HG03442 (cell line): Measurements from ENCODE around the gene S100A7A.
"Not testable (repeated sequence)": the region's sequence is repeated elsewhere in the genome, so short reads cannot be mapped to it uniquely, and the experiment has no call there.

Source experiments
- ATAC-seq: cut with Tn5 transposase; IDR thresholded peaks from one replicate; pipeline ENCODE4 v1.9.1; 2021; ENCODE audit warnings: mild to moderate bottlenecking, moderate library complexity; ENCODE audit not compliant: unreplicated experiment

Gene S100A7A

DNA sequence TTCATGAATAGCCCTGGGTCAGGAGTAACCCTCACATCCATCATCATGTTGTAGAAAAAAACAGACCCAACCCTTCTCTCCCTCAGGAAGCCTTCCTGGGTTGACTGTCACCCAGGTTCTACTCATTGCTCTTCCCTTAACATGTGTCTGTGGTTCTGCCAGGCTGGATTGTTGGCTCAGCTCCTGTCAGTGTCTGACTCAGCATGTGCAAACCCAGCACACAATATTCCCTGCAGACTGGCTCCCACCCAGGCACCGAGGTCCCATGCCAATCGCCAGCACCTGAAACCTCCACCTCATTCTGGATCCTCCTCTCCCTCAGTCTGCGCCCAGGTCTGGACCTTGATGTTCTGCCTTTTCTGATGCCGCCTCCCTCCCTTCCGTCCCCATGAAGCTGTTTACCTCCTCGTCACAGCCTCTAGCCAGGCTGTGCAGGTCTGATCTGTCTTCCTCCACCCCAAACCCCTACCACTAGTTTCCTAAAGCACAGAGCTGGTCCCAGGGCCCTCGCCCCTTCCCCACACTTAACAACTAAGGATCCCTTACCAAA is 21.1 kb upstream of the S100A7A start:
- ATAC-seq: no peak

DNA sequence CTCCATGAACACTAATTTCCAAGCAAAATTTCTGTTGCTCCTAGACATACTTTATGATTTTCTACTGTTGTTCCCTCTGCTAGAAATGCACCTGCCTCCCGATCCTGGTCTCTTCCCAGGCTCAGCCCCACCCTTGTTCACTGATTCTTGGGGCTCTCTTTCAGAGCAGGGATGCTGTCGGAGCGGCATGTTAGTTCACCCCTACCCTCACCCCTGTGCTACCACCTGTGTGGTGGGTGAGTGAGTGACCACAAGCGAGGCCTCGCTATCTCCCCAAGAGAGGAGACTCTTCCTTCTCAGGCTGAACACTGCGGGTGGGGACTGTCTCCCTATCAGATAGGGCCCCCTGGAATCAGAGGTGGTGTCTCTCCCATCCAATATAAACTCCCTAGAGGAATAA is 20.5 kb upstream of the S100A7A start:
- ATAC-seq: no peak

DNA sequence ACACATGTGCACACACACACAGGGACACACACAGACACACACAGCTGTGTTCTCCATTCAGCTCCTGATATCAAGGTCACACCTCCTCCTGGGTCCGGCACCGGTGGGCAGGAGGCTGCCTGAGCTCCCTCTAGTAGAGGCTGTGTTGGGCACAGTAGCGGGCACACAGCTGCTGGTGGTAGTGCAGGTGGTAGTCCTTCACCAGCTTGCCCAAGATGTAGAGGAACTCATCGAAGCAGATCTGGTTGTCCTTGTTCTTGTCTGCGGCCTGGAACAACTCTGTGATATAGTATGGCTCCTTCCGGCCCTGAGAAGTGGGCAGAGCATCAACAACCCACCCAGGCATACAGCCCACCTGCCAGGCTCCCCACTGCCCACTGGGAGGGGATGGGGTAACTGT is 19.9 kb upstream of the S100A7A start:
- ATAC-seq: no peak

DNA sequence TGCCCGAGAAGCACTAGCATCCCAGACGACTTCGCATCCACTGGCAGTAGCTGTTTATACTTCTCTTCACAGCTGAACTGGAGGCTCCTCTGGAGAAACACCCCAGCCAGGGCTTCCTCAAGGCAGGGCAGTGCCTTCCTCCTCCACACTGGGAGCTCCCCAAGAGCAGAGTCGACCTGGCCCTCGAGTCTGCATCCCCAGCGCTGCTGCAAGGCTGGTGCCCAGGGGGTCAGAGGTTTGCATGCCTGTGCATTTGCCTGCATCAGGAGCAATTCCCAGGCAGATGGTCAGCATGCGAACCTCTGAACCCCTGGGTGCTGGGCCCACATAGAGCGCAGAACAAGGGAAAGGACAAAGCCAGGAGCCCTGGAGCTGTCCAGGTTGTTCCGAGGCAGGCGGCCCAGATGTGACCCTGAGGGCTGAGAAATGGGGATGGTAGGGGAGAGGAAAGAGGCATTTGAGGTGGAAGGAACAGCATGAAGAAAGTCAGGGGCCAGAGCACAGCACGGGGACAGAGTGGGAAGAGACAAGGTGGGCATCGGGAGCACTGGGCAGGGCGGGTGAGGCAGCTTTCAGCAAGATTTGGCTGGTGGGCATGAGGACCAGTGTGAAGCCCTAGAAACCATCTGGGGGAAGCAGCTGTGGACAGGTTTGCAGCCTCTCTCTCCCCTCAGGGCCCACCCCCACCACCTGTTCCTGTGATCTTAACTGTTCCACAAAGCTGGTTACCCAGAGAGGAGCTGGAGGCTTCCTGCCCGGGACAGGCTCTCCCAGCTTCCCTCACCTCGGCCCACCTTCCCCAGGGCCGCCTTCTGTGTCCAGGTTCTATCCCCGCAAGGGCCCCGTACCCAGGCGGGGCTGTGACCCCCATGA is 19.0 kb upstream of the S100A7A start:
- ATAC-seq: no peak

DNA sequence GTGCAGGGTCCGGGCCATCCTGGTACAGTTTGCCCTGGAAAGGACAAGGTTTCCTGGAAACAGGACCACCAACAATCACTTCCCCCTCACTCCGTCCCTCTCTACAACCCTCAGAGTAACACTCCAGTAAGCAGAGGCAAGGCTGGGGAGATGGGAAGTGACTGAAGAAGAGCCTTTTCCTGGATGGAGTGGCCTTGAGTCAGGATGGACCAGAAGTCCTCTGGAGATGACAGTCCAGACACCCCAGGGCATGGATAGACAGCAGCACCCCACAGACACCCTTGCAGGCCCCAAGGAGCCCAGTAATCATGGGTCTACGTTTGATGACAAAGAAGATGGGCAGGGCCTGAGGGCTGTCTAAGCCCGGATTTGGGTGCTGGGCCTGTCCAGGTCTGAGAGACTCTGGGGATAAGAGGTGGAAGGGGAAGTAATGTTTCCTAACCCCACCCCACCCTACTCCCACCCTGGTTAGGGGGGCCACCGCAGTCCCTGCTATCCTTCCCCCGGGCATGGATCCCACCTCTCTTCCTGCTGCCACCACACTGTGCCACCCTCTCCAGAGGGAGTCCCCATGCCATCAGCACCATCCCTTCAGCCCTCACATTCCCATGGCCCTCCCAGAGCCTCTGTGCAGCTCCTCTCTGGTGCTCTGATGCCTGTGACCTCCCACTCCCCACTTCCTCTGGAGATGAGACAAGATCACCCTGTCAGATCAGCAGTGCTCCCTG is 18.2 kb upstream of the S100A7A start:
- ATAC-seq: no peak

DNA sequence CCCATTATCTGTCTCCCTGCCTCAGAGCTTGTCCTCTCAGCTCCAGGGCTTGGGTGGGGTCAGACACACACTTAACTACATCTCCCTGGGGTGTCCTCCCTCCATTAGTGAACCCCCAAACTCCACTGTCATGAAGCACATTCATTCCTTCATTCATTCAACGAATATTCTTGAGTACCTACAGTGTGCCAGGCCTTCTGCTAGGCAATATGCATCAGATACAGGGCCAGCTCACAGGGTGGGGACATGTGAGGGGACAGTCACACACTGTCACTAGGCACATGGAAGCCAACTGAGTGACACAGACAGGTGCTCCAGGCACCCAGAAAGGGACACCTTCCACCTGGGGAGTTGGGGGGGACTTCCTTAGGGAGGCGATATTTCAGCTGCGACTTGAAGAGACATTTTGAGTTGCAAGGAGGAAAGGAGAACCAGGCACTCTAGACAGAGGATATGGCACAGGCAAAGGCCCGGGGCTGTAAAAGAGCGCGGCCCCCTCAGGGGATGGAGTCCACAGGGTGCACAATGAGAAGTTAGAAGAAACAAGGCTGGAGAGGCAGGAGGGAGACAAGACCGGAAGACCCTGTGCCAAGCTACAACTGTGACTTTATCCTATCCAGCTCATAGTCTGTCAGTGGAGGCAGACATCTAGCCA is 16.8 kb upstream of the S100A7A start:
- no peak for ATAC-seq

DNA sequence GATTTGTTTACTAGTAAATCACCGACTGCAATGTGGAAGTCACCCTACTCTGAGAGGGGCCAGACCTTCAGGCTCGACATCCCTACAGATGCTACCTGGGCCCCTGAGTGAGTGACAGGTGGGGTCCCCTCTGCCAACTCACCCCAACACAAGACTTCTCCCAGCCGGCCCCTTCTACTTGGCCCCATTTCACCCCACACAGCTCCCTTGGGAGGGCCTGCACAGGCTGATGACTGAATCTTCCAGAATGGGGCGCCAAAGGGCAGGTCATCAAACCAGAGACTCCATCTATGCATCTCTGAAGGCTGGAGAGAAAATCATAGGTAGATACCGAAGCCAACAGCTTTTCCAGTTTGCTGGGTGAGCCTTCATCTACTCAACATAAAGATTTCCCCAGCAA is 16.1 kb upstream of the S100A7A start:
- no peak for ATAC-seq

DNA sequence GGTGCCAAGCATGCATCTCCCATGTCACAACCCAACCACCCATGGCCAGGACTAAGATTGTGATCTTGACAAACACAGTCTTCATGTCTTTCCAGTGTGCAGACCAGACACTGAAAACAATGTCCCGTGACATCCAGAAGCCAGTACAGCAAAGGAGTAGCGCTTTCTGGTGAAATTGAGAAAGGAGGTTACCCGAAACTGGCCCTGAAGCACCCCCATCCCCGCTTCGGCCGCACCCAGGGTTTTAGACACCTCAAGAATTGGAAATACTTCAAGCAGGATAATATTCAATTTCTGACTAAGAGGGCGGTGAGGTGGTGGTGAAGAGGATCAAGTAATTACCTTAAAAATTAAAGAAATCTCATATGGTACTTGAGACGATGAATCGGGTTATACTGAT is 14.9 kb upstream of the S100A7A start:
- ATAC-seq: no peak

DNA sequence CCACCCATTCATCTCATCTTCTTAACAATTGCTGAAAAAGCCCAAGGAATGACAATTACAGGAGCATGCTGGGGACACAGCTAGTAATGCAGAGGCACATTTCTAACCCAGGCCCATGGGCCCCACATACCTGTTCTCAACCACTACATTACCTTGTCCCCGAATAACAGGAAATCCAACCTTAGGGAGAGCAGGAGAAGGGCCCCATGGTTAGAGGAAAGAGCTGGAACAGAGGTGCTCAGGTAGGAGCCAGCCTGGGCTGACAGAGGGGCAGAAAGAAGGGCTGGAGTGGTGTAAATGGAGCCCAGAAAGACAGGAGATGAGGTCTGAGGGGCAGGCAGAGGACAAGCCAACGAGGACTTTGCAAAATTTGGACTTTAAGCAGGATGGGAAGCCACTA is 14.1 kb upstream of the S100A7A start:
- ATAC-seq: no peak

DNA sequence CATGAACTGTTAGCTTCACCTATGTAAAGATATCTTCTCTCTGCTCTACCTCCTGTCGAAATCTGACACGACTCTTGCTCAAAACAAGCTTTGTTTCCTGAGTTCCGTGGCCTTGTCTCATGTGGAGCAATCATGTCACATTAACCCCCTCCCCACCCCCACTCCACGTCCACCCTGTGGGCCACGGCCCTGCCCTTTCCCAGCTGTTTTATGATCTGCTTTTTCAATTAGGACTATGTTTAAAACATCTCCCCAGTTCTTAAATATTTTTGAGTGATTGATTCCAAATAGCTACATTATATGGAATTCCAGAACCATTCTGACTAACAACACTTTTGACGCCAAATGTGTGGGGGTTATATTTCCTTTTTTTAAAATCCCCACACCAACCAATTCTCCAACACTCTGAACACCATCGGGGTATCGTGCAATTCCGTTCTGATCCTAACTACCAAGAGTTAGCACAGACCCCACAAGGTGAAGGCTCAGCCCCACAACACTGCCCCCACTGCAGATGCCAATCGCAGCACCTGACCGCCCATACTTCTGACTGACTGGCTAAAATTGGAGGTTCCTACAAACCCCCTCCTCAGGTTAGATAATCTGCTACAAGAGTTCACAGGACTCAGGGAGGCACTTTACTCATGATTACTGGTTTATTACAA is 12.8 kb upstream of the S100A7A start:
- no peak for ATAC-seq

DNA sequence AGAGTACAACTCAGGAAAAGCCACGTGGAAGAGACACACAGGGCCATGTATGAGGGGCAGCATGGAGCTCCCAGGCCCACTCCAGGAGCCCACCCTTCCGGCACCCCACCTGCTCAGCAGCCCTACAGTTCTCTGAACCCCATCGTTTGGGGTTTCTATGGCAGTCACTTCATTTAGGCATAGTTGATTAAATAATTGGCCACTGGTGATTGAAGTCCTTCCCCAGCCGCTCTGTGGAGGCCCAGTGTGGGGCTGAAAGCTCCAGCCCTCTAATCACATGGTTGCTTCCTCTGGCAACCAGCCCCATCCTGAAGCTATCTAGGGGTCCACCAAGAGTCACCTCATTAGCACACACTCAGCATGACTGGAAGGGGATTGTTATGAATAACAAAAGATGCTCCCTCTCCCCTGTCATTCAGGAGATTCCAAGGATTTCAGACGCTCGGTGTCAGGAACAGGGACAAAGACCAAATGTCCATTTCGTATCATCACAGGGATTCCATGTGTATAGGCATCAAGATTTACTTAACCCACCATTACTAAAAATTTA is 12.2 kb upstream of the S100A7A start:
- no peak for ATAC-seq

DNA sequence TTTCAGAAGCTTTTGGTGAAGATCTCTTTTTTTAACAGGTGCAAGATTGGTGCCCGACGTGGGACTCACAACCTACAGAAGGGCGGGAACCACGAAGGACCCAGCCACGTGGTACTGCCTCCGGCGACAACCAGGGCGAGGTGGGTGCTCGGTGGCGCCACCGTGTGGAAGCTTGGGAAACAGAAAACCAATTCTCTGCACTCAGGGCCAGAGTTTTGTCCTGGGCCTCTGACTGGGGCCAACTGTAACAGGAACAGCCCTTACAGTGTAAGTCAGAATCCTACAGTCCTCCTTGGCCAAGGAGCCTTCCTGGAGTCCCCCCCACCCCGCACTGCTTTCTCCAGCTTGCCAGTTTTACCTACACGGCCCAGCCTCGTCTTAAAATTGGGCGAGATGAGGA is 11.6 kb upstream of the S100A7A start:
- ATAC-seq: no peak

DNA sequence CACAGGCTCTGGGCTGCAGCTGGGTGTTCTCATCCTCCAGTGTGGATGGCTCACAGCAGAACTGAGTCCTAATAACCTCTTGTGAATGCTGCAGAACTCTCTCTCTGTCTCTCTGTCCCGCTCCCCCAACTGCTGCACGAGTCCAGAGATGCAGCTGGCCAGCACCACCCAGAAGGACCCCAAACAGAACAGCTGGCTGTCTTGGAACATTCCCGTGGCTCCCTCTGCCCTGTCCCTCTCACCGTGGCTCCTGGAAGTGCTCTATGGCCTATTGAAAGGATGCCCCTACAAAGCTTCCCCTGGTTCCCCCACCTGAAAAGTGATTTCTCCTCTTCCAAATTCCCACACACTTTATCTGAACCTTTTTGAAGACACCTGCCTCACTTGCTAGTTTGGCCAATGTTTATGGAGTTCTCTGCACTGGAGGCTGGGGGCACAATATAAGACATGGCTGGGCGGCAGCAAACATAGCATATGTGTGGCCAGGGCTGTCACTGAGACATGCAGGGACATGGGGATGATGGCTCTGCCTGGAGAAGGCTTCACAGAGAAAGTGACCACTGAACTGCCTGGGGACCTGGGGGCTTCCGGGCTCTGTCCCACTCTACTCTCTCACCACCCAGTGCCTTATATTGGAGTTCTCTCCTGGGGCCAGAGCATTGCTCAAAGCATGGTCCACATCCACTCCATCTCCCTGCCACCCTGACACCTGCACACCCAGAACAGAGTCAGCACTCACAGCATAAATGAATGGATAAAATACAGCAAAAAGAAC is 10.3 kb upstream of the S100A7A start:
- not testable (repeated sequence) for ATAC-seq

DNA sequence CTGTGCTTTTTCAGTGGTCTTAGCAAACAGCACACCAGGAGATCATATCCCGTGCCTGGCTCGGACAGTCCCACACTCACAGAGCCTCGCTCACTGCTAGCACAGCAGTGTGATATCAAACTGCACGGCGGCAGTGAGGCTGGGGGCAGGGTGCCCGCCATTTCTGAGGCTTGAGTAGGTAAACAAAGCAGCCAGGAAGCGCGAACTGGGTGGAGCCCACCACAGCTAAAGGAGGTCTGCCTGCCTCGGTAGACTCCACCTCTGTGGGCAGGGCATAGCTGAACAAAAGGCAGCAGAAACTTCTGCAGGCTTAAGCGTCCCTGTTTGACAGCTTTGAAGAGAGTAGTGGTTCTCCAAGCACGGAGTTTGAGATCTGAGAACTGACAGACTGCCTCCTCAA is 9.0 kb upstream of the S100A7A start:
- not testable (repeated sequence) for ATAC-seq

DNA sequence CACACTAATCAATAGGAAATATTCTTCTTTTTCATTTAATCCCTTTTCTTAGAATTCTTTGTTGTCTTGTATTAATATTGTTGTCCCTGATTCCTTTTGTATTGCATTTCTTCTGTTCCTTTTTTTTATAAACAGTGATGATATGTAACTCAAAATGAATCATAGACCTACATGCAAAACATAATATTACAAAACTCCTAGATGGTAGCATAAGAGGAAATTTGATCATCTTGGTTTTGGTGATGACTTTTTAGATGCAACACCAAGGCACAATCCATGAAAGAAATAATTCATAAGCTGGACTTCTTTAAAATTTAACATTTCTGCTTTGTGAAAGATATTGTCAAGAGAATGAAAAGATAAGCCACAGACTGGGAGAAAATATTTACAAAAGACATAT is 2.4 kb upstream of the S100A7A start:
- ATAC-seq: not testable (repeated sequence)

DNA sequence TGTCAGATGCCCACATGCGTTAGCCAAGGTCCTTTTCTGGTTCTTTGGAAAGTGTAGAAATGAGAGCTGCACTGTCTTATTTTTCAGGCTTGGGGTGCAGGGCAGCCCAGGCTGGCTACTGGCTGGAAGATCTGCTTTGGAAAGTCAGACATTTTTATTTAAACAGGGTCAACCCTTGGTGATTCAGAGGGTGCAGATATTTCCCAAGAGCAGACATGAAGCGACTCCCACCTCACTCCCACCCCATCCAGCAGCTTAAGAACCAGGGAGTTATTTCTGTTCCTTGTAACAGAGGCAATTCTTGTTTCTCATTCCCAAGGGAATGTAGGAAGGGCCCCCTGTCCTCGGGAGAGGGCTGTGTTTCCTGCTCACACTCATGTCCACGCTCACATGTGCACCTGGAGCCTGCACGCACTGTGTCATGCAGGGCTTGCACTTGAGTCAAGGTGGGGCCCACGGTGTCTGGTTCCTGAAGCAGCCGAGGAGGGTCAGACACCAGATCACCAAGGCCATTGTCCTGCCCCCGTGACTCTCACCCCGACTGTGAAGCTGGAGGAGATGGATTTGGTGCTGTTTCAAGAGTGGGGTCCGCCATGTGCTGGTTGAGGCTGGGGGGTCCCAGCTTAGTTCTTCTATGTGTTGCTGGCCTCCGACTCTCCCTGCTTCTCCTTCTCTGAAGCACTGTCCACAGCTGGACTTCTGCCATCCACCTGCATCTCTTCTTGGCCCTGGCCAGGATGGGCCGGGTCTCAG is 992 bp downstream of the S100A7A start:
- ATAC-seq: no peak

DNA sequence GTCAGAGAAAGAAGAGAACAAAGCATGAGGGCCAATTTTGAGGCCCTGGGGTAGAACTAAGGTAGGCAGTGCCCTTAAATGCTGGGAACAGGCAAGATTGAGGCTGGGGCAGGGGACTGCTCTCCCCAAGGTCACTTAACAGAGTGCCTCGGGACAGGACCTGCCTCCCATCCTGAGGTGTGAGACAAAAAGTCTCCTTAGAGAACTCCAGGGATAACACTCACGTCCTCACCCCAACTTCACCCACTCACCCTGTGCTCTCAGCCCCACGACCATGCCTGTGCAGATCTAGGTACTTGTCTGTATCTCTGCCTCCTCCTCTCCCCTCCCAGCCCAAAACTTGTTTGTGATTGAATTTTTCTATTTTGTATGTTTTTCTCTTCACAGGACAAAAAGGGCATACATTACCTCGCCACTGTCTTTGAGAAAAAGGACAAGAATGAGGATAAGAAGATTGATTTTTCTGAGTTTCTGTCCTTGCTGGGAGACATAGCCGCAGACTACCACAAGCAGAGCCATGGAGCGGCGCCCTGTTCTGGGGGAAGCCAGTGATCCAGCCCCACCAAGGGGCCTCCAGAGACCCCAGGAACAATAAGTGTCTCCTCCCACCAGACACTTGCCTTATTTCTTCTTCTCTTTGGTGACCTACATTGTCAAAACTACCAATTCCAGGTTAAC is 2.6 kb downstream of the S100A7A start:
- not testable (repeated sequence) for ATAC-seq

DNA sequence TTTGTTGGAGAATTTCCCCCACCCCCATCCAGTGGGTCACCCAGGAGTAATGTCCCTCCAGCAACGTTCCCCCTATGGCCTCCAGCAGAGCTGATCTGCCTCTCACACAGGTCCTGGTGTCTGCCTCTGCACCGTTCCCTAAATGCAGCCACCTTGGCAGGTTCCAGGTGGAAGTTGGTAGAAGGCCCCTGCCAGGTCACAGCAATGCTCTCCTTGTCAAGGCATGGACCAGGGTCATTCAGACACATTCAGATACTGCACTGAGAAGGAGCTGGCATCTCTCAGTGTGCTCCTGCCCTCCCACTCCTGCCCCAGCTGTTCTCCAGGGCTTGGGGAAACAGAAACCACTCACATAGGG is 3.1 kb downstream of the S100A7A start:
- ATAC-seq: not testable (repeated sequence)

DNA sequence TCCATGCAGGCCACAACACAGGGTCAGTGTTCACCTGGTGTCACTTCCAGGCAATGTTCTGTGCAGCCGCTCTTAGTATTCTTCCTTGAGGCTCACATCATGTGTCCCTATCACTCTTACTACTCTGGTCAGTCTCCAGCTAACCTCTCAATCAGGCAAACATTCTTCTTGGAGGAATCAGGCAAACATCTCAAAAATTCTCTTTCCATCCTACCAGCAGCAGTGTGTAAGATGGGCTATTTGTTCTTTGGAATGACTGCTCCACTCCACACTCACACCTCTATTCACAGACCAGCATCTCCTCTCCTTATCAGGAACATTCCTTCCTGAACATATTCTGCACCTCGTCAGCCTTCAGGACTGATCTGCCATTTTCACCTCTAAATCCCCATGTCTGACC is 4.0 kb downstream of the S100A7A start:
- ATAC-seq: no peak
